K562 (cell line): ENCODE measurements around the gene APEX1. TPM values are rescaled to one million over a fixed set of nuclear protein-coding genes. Genes with fewer than 3 reads are reported as not detected.
A peak's percentile ranks its signal among the peaks of the same experiment; 100 is the strongest.

Experiments used
- ATAC-seq: fragments of 200-7000 bp; cut with Tn5 transposase; 3 replicates; pipeline ENCODE4 v1.9.1; 2020; ENCODE audit warnings: moderate library complexity
- BruUV-seq: library from RNA; stranded (reverse); fragments of 400-500 nt; replicated peaks from 2 replicates; lab custom pipeline; 2021; lab: Mats Ljungman, UMichigan
- CTCF ChIA-PET: fragments of 300-600 bp; formaldehyde crosslinking; extraction: SDS; loops from one replicate; lab custom pipeline; 2021; ENCODE audit warnings: low intra/inter-chr PET ratio; lab: Yijun Ruan, JAX
- POLR2A ChIA-PET: fragments of 300-600, 350-650 bp; sonication (Branson Sonifier 250); formaldehyde crosslinking; extraction: SDS; loops from one replicate; lab custom pipeline; 2021; ENCODE audit warnings: antibody characterized with exemption, inconsistent platforms; lab: Yijun Ruan, JAX
- DNase-seq, 4 experiments: peaks; one replicate each; pipeline versions ENCODE4 v3.0.0 to v3.0.0-alpha.2; 2011 to 2018; ENCODE audit warnings: low spot score in 3 of 4, mixed read lengths in 3 of 4; ENCODE audit errors: extremely low read depth in 1 of 4
- FAIRE-seq: peaks from 2 replicates; lab custom pipeline; 2011; peaks lifted over from hg19 to GRCh38; lab: Jason Lieb, UNC
- H2AFZ ChIP-seq: 2 replicates; pipeline ENCODE4 v1.6.0; 2011; ENCODE audit warnings: low read depth, low read length, control low read depth, inconsistent platforms
- H3K27ac ChIP-seq: fragments of 200-600 bp; 3 replicates; pipeline ENCODE4 v1.8.0; 2011; ENCODE audit warnings: low read depth, mild to moderate bottlenecking, control low read depth, inconsistent platforms, low read length, moderate library complexity, mixed read lengths; ENCODE audit errors: extremely low read depth
- H3K27me3 ChIP-seq, 2 experiments: fragments of 300-600 bp in 1 of 2; 2 replicates in 1 of 2; 3 replicates in 1 of 2; pipeline versions ENCODE4 v1.6.0 to v1.8.0; 2011; ENCODE audit warnings: inconsistent platforms in 2 of 2, low read length in 2 of 2, mild to moderate bottlenecking in 1 of 2, mixed read lengths in 1 of 2, moderate library complexity in 1 of 2; ENCODE audit not compliant: control insufficient read depth in 2 of 2, insufficient read depth in 2 of 2
- H3K36me3 ChIP-seq: fragments of 300-600 bp; 3 replicates; pipeline ENCODE4 v1.8.0; 2011; ENCODE audit warnings: mild to moderate bottlenecking, low read length, inconsistent platforms; ENCODE audit not compliant: control insufficient read depth, insufficient read depth
- H3K4me1 ChIP-seq, 2 experiments: fragments of 200-600 bp in 1 of 2; replicated peaks in 1 of 2; 2 replicates in 1 of 2; 3 replicates in 1 of 2; pipeline versions ENCODE4 v1.5.1 to v1.8.0; 2011; ENCODE audit warnings: inconsistent platforms in 2 of 2, low read length in 2 of 2, mild to moderate bottlenecking in 1 of 2, mixed read lengths in 1 of 2, moderate library complexity in 1 of 2; ENCODE audit not compliant: control insufficient read depth in 2 of 2, insufficient read depth in 2 of 2
- H3K4me2 ChIP-seq: 2 replicates; pipeline ENCODE4 v1.6.1; 2011; ENCODE audit warnings: low read length, control low read depth, inconsistent platforms, mixed read lengths; ENCODE audit not compliant: insufficient read depth
- H3K4me3 ChIP-seq: fragments of 200-600 bp; sonication (generic), shearing (Covaris generic); 2 replicates; pipeline ENCODE4 v1.5.1; 2016; ENCODE audit warnings: control low read depth, inconsistent platforms
- H3K79me2 ChIP-seq: fragments of 200-600 bp; 3 replicates; pipeline ENCODE4 v1.8.0; 2011; ENCODE audit warnings: low read length, inconsistent platforms; ENCODE audit not compliant: control insufficient read depth, insufficient read depth
- H3K9ac ChIP-seq, 2 experiments: 2 replicates each; pipeline versions ENCODE4 v1.6.0 to v1.6.1; 2011; ENCODE audit warnings: low read depth in 2 of 2, low read length in 2 of 2, control low read depth in 1 of 2, inconsistent platforms in 1 of 2, mild to moderate bottlenecking in 1 of 2, mixed read lengths in 1 of 2; ENCODE audit not compliant: insufficient read depth in 1 of 2
- H3K9me1 ChIP-seq: one replicate; pipeline ENCODE4 v1.6.0; 2011; ENCODE audit warnings: inconsistent platforms, mild to moderate bottlenecking, low read length, moderate library complexity; ENCODE audit not compliant: control insufficient read depth, insufficient read depth
- H3K9me3 ChIP-seq: replicated peaks from 2 replicates; pipeline ENCODE4 v1.5.1; 2011; ENCODE audit warnings: low read depth, low read length, inconsistent platforms; ENCODE audit not compliant: control insufficient read depth, insufficient read depth
- H4K20me1 ChIP-seq: replicated peaks from 2 replicates; pipeline ENCODE4 v1.6.1; 2011; ENCODE audit warnings: low read length, inconsistent platforms, mixed read lengths; ENCODE audit not compliant: control insufficient read depth, insufficient read depth
- CBX5 ChIP-seq: IDR thresholded peaks from 2 replicates; pipeline ENCODE4 v1.6.1; 2014; ENCODE audit warnings: low read depth, borderline replicate concordance
- HNRNPK ChIP-seq: fragments of 200-400 bp; formaldehyde crosslinking; IDR thresholded peaks from one replicate; pipeline ENCODE4 v1.6.1; 2018; ENCODE audit warnings: mild to moderate bottlenecking, low read depth, low read length; ENCODE audit not compliant: poor library complexity, severe bottlenecking
- ZNF76 ChIP-seq: fragments of 250-450 bp; sonication (Bioruptor Pico); IDR thresholded peaks from 2 replicates; pipeline ENCODE4 v1.4.0; 2020; ENCODE audit warnings: mild to moderate bottlenecking, moderate library complexity, borderline replicate concordance
- WGBS: fragments of 100-300 bp; shearing (Covaris generic); methylation state at CpG from one replicate; pipeline ENCODE4 v1.1.6; 2016; ENCODE audit warnings: low coverage, mixed read lengths; ENCODE audit not compliant: insufficient coverage; ENCODE audit errors: missing lambda C conversion rate; 5-methylcytosine and 5-hydroxymethylcytosine counted together
- in situ Hi-C: fragments of 300-500 bp; cut with MboI; formaldehyde crosslinking; loops from 4 replicates; pipeline ENCODE4 v1.15.0; 2018; ENCODE audit warnings: inconsistent platforms, mixed read lengths
- intact Hi-C: fragments of 100-400 bp; cut with micrococcal nuclease; formaldehyde crosslinking; loops from 2 replicates; pipeline ENCODE4 v1.14.2; 2022
- polyA plus RNA-seq, 8 experiments: library from polyadenylated mRNA; depleted of rRNA in 4 of 8; stranded (reverse) in 5 of 8; unstranded in 3 of 8; fragments of >200 nt; fragmentation: Nextera tagmentation in 2 of 8; fragmentation: Illumina TruSeq in 1 of 8; extraction: Ambion mirVana in 2 of 8; extraction: Trizol in 1 of 8; gene quantifications; 2 replicates each; pipeline versions ENCODE4 v1.2.1 to v1.2.3, GENCODE V29; 2011 to 2014; ENCODE audit warnings: inconsistent platforms in 1 of 8, missing spikeins in 1 of 8
- total RNA-seq, 7 experiments: library from RNA; depleted of rRNA in 6 of 7; stranded (reverse); fragments of >200 nt in 6 of 7; fragmentation: Illumina TruSeq in 2 of 7; extraction: Trizol in 2 of 7; gene quantifications; 2 replicates each; pipeline versions ENCODE4 v1.2.1 to v1.2.3, GENCODE V29; 2011 to 2021; ENCODE audit warnings: low replicate concordance in 1 of 7
- TF ChIP-seq, protein P1 (sequence below): IDR thresholded peaks from 2 replicates; pipeline ENCODE4 v1.6.1; 2016; ENCODE audit warnings: missing genetic modification characterization, missing compliant biosample characterization

Gene APEX1
- total and polyA plus RNA-seq, 9 of the 15 experiments (the other 6 are each of a cell fraction or from before 2014, with no cell fraction given), result 50.2 to 274 (median 158) TPM

GRCh38 chr14:20494935-20495766 lies 40.1 kb downstream of the APEX1 start:
- TF ChIP-seq CBX5, result peak; percentile 47; the same call in 1 of the 2 replicates
- TF ChIP-seq, protein P1, sequence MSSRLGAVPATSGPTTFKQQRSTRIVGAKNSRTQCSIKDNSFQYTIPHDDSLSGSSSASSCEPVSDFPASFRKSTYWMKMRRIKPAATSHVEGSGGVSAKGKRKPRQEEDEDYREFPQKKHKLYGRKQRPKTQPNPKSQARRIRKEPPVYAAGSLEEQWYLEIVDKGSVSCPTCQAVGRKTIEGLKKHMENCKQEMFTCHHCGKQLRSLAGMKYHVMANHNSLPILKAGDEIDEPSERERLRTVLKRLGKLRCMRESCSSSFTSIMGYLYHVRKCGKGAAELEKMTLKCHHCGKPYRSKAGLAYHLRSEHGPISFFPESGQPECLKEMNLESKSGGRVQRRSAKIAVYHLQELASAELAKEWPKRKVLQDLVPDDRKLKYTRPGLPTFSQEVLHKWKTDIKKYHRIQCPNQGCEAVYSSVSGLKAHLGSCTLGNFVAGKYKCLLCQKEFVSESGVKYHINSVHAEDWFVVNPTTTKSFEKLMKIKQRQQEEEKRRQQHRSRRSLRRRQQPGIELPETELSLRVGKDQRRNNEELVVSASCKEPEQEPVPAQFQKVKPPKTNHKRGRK, result peak; percentile 84
- peak; percentile 29 for TF ChIP-seq HNRNPK
- TF ChIP-seq ZNF76 (CRISPR knock-in tag), result no peak
- no TSS peak for BruUV-seq
- H3K79me2 ChIP-seq, result no peaks in the 10 kb centered on the region
- no peaks in the 10 kb centered on the region for H3K27me3 ChIP-seq
- no peaks in the 10 kb centered on the region for H3K9me1 ChIP-seq
- no peak overlapping the region for H2AFZ ChIP-seq
- H3K36me3 ChIP-seq, result no peaks in the 10 kb centered on the region
- ChIA-PET CTCF (no interaction called here), POLR2A (no interaction called here)
- no peaks in the 10 kb centered on the region for H3K9me3 ChIP-seq
- 53% methylated on average over 7 of the region's 8 CpGs for WGBS
- no peak overlapping the region for H3K4me3 ChIP-seq
- intact Hi-C loops (no loop called here), in situ Hi-C loops (no loop called here)
- no peak overlapping the region for H3K27ac ChIP-seq
- H3K4me2 ChIP-seq, result no peak overlapping the region
- DNase-seq (no peak), ATAC-seq (no peak), FAIRE-seq (peak; percentile 40)
- H4K20me1 ChIP-seq, result no peaks in the 10 kb centered on the region
- peaks cover 4 to 18% of the 10 kb centered on the region in 2 experiments; a peak in 3 of 5 replicates for H3K4me1 ChIP-seq
- H3K9ac ChIP-seq, result no peak overlapping the region
